GM18868 (cell line): ENCODE results near the gene RNF146.
"Not testable (repeated sequence)": the region's sequence is repeated elsewhere in the genome, so short reads cannot be mapped to it uniquely, and the experiment has no call there.

Experiments used
- ATAC-seq: cut with Tn5 transposase; IDR thresholded peaks from one replicate; pipeline ENCODE4 v1.9.1; 2021; ENCODE audit warnings: mild to moderate bottlenecking, moderate library complexity; ENCODE audit not compliant: unreplicated experiment

The RNF146 gene

GRCh38 chr6:127266178-127266891 is at the start of gene RNF146:
Gene RNF146, plus strand, starts transcription at chr6:127266864. Its CDS starts 13,475 bp downstream, at chr6:127280339.
- ATAC-seq: peak; percentile 83

GRCh38 chr6:127219869-127220268 is 46.8 kb upstream of the RNF146 start:
- no peak for ATAC-seq

GRCh38 chr6:127221201-127221600 is 45.5 kb upstream of the RNF146 start:
- no peak for ATAC-seq

- no peak for ATAC-seq
These were observed 44.2 kb upstream of the RNF146 start for GRCh38 chr6:127222418-127222817.

GRCh38 chr6:127225497-127225896 is 41.2 kb upstream of the RNF146 start:
- no peak for ATAC-seq

- not testable (repeated sequence) for ATAC-seq
These were observed 32.8 kb upstream of the RNF146 start for GRCh38 chr6:127233819-127234218.

- ATAC-seq: no peak
These were observed 23.2 kb upstream of the RNF146 start for GRCh38 chr6:127243501-127243900.

- ATAC-seq: no peak
These were observed 19.3 kb upstream of the RNF146 start for GRCh38 chr6:127247114-127248096.

- ATAC-seq: no peak
These were observed 17.0 kb upstream of the RNF146 start for GRCh38 chr6:127249621-127250020.

GRCh38 chr6:127255286-127255685 is 11.4 kb upstream of the RNF146 start:
- ATAC-seq: no peak

- no peak for ATAC-seq
These were observed 3.8 kb upstream of the RNF146 start for GRCh38 chr6:127262896-127263295.

- no peak for ATAC-seq
These were observed 3.2 kb upstream of the RNF146 start for GRCh38 chr6:127263481-127263880.

GRCh38 chr6:127266892-127267645 is 405 bp downstream of the RNF146 start:
- peak; percentile 68 for ATAC-seq

- ATAC-seq: no peak
These were observed 1.3 kb downstream of the RNF146 start for GRCh38 chr6:127267646-127268625.

- ATAC-seq: no peak
These were observed 5.9 kb downstream of the RNF146 start for GRCh38 chr6:127272576-127272975.

- ATAC-seq: no peak
These were observed 6.8 kb downstream of the RNF146 start for GRCh38 chr6:127273499-127273898.

GRCh38 chr6:127276331-127276730 is 9.7 kb downstream of the RNF146 start:
- no peak for ATAC-seq

- no peak for ATAC-seq
These were observed 11.5 kb downstream of the RNF146 start for GRCh38 chr6:127277878-127278843.

- ATAC-seq: peak; percentile 66
These were observed 13.2 kb downstream of the RNF146 start for GRCh38 chr6:127279815-127280214.
